ENCODE results near the gene RPL29. TPM values are rescaled to one million over a fixed set of nuclear protein-coding genes. Genes with fewer than 3 reads are reported as not detected.

RPL29 gene
- total and polyA plus RNA-seq, 2 of the 4 experiments (the other 2 are of a cell fraction) = 2,081 to 2,126 TPM

GRCh38 chr3:52017586-52017985 lies 21.9 kb upstream of the RPL29 start:
- Histone ChIP-seq H2BK5ac (ENCODE audit: low read depth, low read length, poor library complexity, severe bottlenecking) (no peak overlapping the region), H2AK9ac (replicated peaks; ENCODE audit: low read depth, low read length, poor library complexity) (no peak overlapping the region), H4K20me1 (ENCODE audit: insufficient read depth, low read length) (no peaks in the 10 kb centered on the region), H2BK20ac (ENCODE audit: low read depth, low read length) (no peak overlapping the region), H3K27ac (ENCODE audit: insufficient read depth, low read length) (no peak overlapping the region), H3K4ac (ENCODE audit: low read depth, low read length) (no peak overlapping the region), H3K23ac (ENCODE audit: low read depth, low read length) (no peak overlapping the region), H3K79me1 (ENCODE audit: low read depth in 1 of 2, low read length in 2 of 2) (no peaks in the 10 kb centered on the region), H3K9me1 (ENCODE audit: insufficient read depth, low read length) (peaks cover 6% of the 10 kb centered on the region; the same call in 1 of the 2 replicates), H3K9me3 (ENCODE audit: control insufficient read depth, insufficient read depth, low read length) (no peaks in the 10 kb centered on the region), H4K5ac (ENCODE audit: low read depth, low read length) (no peak overlapping the region), H3K56ac (ENCODE audit: extremely low read depth, insufficient read depth, low read length) (no peak overlapping the region), H4K91ac (ENCODE audit: insufficient read depth, low read depth, low read length) (no peak overlapping the region), H3K14ac (replicated peaks; ENCODE audit: low read depth, low read length) (no peak overlapping the region), H4K8ac (ENCODE audit: low read depth in 2 of 2, low read length in 2 of 2) (no peak overlapping the region), H2AK5ac (ENCODE audit: low read depth, low read length) (no peak overlapping the region), H3K4me2 (ENCODE audit: low read depth, low read length) (no peak overlapping the region), H2AFZ (replicated peaks; ENCODE audit: low read length, poor library complexity) (peak overlapping the region; percentile 37), H3K18ac (ENCODE audit: low read depth, low read length) (no peak overlapping the region), H3K36me3 (ENCODE audit: control insufficient read depth, insufficient read depth, low read length) (no peaks in the 10 kb centered on the region), H2BK120ac (ENCODE audit: low read depth, low read length) (no peak overlapping the region), H3K27me3 (ENCODE audit: control insufficient read depth, insufficient read depth, low read length) (no peaks in the 10 kb centered on the region), H3K4me1 (ENCODE audit: control insufficient read depth, insufficient read depth, low read length) (peaks cover 7% of the 10 kb centered on the region), H3K9ac (ENCODE audit: low read depth, low read length) (no peak overlapping the region), H3K4me3 (ENCODE audit: insufficient read depth, low read depth, low read length) (no peak overlapping the region), H2BK15ac (ENCODE audit: low read depth, low read length) (no peak overlapping the region)
- in situ Hi-C loops (cut with MboI; ENCODE audit: low sequenced_read_pairs) = no loop called here
- dilution Hi-C loops (cut with HindIII; ENCODE audit: low sequenced_read_pairs, unreplicated experiment) = no loop called here
- WGBS, 2 experiments (ENCODE audit: extremely low coverage in 2 of 2, insufficient read length in 1 of 2) = no CpG with 5 or more reads among the region's 11 CpGs
- ATAC-seq (ENCODE audit: low read depth) (no peak), DNase-seq (no peak)
- intact Hi-C loops (cut with micrococcal nuclease) = no loop called here
- ChIA-PET CTCF (no interaction called here), POLR2A (ENCODE audit: unreplicated experiment) (no interaction called here)
- no TSS peak for BruUV-seq (replicated peaks)
- TF ChIP-seq RFX5 (IDR thresholded peaks at IDR 0.05; ENCODE audit: low read depth, low read length) = no peak
- TF ChIP-seq CHD1 (IDR thresholded peaks at IDR 0.05; ENCODE audit: low read depth, low read length) = no peak
- TF ChIP-seq MXI1 (IDR thresholded peaks at IDR 0.05; ENCODE audit: borderline replicate concordance, low read depth, low read length) = no peak
- TF ChIP-seq CEBPB (IDR thresholded peaks at IDR 0.05; ENCODE audit: low read depth, low read length) = no peak
- no peak for TF ChIP-seq MAZ (IDR thresholded peaks at IDR 0.05; ENCODE audit: borderline replicate concordance, low read depth, low read length)
- TF ChIP-seq RAD21 (IDR thresholded peaks at IDR 0.05; ENCODE audit: low read length) = no peak
- TF ChIP-seq RCOR1 (IDR thresholded peaks at IDR 0.05; ENCODE audit: insufficient replicate concordance, low read length) = no peak
- no peak for TF ChIP-seq SMC3 (IDR thresholded peaks at IDR 0.05; ENCODE audit: low read depth, low read length)
- TF ChIP-seq FOS (IDR thresholded peaks at IDR 0.05; ENCODE audit: low read depth, low read length) = no peak
- no peak for TF ChIP-seq NFE2L2 (IDR thresholded peaks at IDR 0.05; ENCODE audit: low read depth, low read length)
- TF ChIP-seq BHLHE40 (IDR thresholded peaks at IDR 0.05; ENCODE audit: low read depth, low read length) = no peak
- TF ChIP-seq, protein P1, sequence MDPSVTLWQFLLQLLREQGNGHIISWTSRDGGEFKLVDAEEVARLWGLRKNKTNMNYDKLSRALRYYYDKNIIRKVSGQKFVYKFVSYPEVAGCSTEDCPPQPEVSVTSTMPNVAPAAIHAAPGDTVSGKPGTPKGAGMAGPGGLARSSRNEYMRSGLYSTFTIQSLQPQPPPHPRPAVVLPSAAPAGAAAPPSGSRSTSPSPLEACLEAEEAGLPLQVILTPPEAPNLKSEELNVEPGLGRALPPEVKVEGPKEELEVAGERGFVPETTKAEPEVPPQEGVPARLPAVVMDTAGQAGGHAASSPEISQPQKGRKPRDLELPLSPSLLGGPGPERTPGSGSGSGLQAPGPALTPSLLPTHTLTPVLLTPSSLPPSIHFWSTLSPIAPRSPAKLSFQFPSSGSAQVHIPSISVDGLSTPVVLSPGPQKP (IDR thresholded peaks at IDR 0.05; ENCODE audit: borderline replicate concordance, low read depth, low read length) = no peak

Data from IMR-90 (cell line).